ENCODE measurements around the gene HMGCLL1. TPM values are rescaled to one million over a fixed set of nuclear protein-coding genes. Genes with fewer than 3 reads are reported as not detected.

The HMGCLL1 gene
- total and polyA plus RNA-seq, 2 donors (not counting 1 experiment from before 2014, with no cell fraction given): not detected

GRCh38 chr6:55450005-55450404 is 129.0 kb downstream of the HMGCLL1 start:
- no peak overlapping the region for H3K9ac ChIP-seq (ENCODE audit: low read length)
- no peaks in the 10 kb centered on the region for H3K36me3 ChIP-seq (replicated peaks in 1 of 2; ENCODE audit: control extremely low read depth in 1 of 2, control insufficient read depth in 1 of 2, extremely low read depth in 1 of 2, insufficient read depth in 2 of 2, low read length in 1 of 2)
- no peak overlapping the region for H2AFZ ChIP-seq (ENCODE audit: insufficient read depth, low read depth, low read length, poor library complexity, severe bottlenecking)
- no peak overlapping the region for H3K4me3 Mint-ChIP-seq
- H3K9me3 ChIP-seq (ENCODE audit: control extremely low read depth in 1 of 3, control insufficient read depth in 2 of 3, insufficient read depth in 1 of 3, low read length in 2 of 3): no peaks in the 10 kb centered on the region
- H3K27me3 Mint-ChIP-seq: no peaks in the 10 kb centered on the region
- ChIA-PET POLR2A (no interaction called here), CTCF (no interaction called here)
- intact Hi-C loops (cut with micrococcal nuclease): no loop called here
- no peak overlapping the region for H3K4me3 ChIP-seq (ENCODE audit: control extremely low read depth in 1 of 5, extremely low read depth in 1 of 5, insufficient read depth in 1 of 5, low read depth in 2 of 5, low read length in 4 of 5)
- no peaks in the 10 kb centered on the region for H3K4me1 ChIP-seq (ENCODE audit: control insufficient read depth in 2 of 2, insufficient read depth in 2 of 2, low read length in 2 of 2)
- DNase-seq (no peak), ATAC-seq (ENCODE audit: low read depth) (no peak)
- no peaks in the 10 kb centered on the region for H3K27me3 ChIP-seq (replicated peaks in 1 of 4; ENCODE audit: control extremely low read depth in 1 of 4, control insufficient read depth in 3 of 4, insufficient read depth in 4 of 4, low read length in 3 of 4)
- WGBS (ENCODE audit: insufficient coverage): no CpG with 5 or more reads among the region's 2 CpGs
- TF ChIP-seq CTCF (IDR thresholded peaks at IDR 0.05) (no peak), EZH2 (IDR thresholded peaks at IDR 0.05; ENCODE audit: borderline replicate concordance, insufficient read depth, low read depth, low read length, poor library complexity, severe bottlenecking) (no peak)
- H3K4me1 Mint-ChIP-seq: no peaks in the 10 kb centered on the region
- no peaks in the 10 kb centered on the region for H3K79me2 ChIP-seq (ENCODE audit: control insufficient read depth, insufficient read depth, low read length)
- H3K9me3 Mint-ChIP-seq (ENCODE audit: insufficient read depth): peaks cover 2% of the 10 kb centered on the region
- H3K27ac Mint-ChIP-seq: no peak overlapping the region
- H4K20me1 ChIP-seq (ENCODE audit: control insufficient read depth, insufficient read depth, low read length, poor library complexity, severe bottlenecking): no peaks in the 10 kb centered on the region
- no peak overlapping the region for H3K4me2 ChIP-seq (replicated peaks; ENCODE audit: low read depth, low read length, poor library complexity, severe bottlenecking)
- H3K27ac ChIP-seq (ENCODE audit: low read length in 2 of 2): no peak overlapping the region

DNA sequence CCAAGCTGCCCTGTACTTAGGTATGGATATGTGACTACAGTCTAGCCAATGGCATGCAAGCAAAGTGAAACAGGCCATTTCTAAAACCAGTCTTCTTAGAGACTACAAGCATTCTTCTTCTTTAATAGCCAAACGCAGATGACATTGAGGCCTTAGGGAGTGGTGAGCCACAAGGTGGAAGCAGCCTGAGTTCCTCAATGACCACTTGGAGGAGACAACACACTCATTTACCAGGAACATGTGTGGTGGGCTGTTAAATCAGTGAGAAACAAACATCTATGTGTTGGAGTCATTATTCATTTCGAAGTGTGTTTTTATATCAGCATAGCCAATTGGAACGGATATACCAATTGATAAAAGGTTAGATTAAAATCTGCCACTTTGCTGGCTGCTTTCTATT is 129.8 kb downstream of the HMGCLL1 start:
- Histone ChIP-seq H3K79me2 (ENCODE audit: control insufficient read depth, insufficient read depth, low read length) (no peaks in the 10 kb centered on the region), H3K4me1 (ENCODE audit: control insufficient read depth in 2 of 2, insufficient read depth in 2 of 2, low read length in 2 of 2) (no peaks in the 10 kb centered on the region), H3K4me2 (replicated peaks; ENCODE audit: low read depth, low read length, poor library complexity, severe bottlenecking) (no peak overlapping the region), H2AFZ (ENCODE audit: insufficient read depth, low read depth, low read length, poor library complexity, severe bottlenecking) (no peak overlapping the region), H4K20me1 (ENCODE audit: control insufficient read depth, insufficient read depth, low read length, poor library complexity, severe bottlenecking) (no peaks in the 10 kb centered on the region), H3K36me3 (replicated peaks in 1 of 2; ENCODE audit: control extremely low read depth in 1 of 2, control insufficient read depth in 1 of 2, extremely low read depth in 1 of 2, insufficient read depth in 2 of 2, low read length in 1 of 2) (no peaks in the 10 kb centered on the region), H3K9me3 (ENCODE audit: control extremely low read depth in 1 of 3, control insufficient read depth in 2 of 3, insufficient read depth in 1 of 3, low read length in 2 of 3) (no peaks in the 10 kb centered on the region), H3K27ac (ENCODE audit: low read length in 2 of 2) (no peak overlapping the region), H3K4me3 (ENCODE audit: control extremely low read depth in 1 of 5, extremely low read depth in 1 of 5, insufficient read depth in 1 of 5, low read depth in 2 of 5, low read length in 4 of 5) (no peak overlapping the region), H3K27me3 (replicated peaks in 1 of 4; ENCODE audit: control extremely low read depth in 1 of 4, control insufficient read depth in 3 of 4, insufficient read depth in 4 of 4, low read length in 3 of 4) (no peaks in the 10 kb centered on the region), H3K9ac (ENCODE audit: low read length) (no peak overlapping the region)
- peaks cover 2% of the 10 kb centered on the region for H3K9me3 Mint-ChIP-seq (ENCODE audit: insufficient read depth)
- intact Hi-C loops (cut with micrococcal nuclease): no loop called here
- no peaks in the 10 kb centered on the region for H3K27me3 Mint-ChIP-seq
- H3K4me1 Mint-ChIP-seq: no peaks in the 10 kb centered on the region
- no peak for ATAC-seq (ENCODE audit: low read depth)
- no peak overlapping the region for H3K27ac Mint-ChIP-seq
- CTCF ChIA-PET: no interaction called here
- DNase-seq: no peak
- TF ChIP-seq CTCF (IDR thresholded peaks at IDR 0.05): no peak
- TF ChIP-seq EZH2 (IDR thresholded peaks at IDR 0.05; ENCODE audit: borderline replicate concordance, insufficient read depth, low read depth, low read length, poor library complexity, severe bottlenecking): no peak
- no CpG with 5 or more reads among the region's 3 CpGs for WGBS (ENCODE audit: insufficient coverage)
- POLR2A ChIA-PET: no interaction called here
- H3K4me3 Mint-ChIP-seq: no peak overlapping the region
